CD4-positive, alpha-beta T cell treated with Interleukin-12 subunit alpha and Interleukin-12 subunit beta, for 1 hour (primary cell): ENCODE measurements around the gene DOK4.

Experiments
- DNase-seq: peaks from one replicate; pipeline ENCODE4 v3.0.0-alpha.2; 2020

DOK4 gene

DNA sequence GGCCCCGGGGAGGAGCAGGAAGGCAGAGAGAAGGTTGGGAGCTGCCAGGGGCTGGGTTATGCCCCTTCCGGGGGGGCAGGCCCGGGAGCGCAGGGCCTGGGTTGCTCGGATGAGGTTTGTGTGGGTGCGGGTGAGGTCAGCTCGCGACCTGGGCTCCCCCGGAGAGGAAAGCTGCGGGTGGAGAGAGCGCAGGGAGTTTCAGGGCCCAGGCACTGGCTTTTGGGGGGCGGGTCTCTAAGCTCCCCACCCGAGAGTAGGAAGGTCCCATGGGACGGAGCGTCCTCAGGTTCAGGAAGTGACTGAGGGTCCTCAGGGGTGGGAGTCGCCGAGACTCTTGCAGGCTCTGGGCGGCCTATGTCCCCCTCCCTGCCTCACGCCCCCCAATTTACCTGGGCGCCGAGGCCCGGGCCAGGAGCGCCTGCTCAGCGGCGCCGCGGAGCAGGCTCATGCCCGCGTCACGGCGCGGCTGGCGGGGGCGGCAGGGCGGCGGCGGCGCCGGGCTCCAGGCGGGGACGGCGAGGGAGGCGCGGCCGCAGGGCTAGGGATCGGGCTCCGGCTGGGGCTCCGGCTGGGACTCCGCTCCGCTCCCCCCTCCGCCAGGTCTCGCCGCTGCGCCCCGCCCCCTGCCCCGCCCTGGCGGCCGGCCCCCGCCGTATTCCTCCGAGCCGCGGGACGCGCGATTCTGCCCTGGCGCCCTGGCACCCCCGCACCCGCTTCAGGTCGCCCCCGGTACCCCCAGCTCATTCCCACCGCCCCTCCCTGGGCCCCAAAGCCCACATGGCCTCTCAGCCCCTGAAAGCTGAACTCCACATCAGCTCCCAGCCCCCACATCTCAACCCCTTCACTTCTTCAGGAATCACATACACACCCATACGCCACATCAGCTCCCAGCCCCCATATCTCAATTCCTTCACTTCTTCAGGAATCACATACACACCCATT is at the start of gene DOK4:
Gene DOK4, minus strand, starts transcription at position 578 of the 942 bp plus-strand sequence. CDS start 6,986 bp downstream, outside the sequence.
- DNase-seq, result peak; percentile 83

DNA sequence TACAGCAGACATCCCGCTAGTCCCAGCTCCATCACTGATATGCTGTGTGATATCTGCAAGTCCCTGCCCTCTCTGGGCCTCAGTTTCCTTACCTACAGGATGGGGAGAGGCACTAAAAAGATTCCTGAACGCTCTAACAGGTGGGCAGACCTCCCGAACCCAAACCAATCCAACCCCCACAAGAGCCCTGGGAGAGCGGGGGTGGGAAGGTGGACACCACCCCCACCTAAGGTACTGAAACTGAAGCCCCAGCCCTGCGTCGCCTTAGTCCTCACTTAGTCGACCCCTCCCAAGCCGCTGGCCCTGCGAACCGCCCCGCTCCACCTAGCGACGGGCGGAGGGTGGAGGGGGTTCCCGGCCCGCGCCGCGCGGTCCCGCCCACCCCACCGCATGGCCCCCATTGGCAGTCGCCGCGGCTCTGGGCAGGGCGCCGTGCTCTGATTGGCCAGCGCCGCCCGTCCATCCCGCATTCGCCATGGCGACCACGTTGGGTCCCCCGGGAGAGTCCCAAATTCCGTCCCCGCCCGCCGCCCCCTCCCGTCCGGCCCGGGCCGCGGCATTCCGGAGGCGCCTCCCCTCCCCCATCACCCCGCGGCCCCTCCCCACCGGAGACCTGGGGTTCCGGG is 49.5 kb upstream of the DOK4 start:
- peak; percentile 97 for DNase-seq

DNA sequence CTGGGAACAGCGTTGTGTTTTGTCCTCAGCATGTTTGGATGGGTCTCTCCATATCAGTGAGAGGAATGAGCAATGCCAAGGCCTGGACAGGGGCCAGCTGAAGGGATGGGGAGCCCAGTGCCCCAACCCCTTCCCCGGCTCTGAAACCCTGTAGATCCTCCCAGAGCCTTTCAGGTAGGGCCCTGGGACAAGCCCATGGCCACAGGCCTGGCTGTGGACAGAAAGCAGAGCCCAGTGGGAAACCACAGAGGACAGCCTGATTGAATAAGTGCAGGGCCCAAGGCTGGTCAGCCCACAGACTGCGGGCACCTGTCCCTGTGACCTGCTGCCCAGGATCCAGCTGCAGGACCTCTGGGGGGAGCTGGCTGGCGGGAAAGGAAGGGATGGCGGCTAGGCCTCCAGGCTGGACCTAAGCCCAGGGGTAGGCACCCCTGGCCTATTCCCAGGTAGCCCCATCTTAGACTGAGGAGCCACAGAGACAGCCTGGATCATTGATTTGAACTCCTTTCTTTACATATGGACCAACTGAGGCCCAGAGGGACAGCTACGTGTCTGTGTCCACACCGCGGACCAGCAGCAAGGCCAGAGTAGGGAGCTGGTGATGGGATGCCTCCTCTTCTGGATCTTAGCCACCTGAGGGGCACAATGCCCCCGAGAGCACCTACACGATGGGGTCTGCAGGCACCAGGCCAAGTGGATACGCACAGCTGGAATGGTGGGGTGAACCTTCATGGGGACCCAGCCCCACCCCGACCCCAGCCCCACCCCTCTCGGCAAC is 48.8 kb upstream of the DOK4 start:
- no peak for DNase-seq

DNA sequence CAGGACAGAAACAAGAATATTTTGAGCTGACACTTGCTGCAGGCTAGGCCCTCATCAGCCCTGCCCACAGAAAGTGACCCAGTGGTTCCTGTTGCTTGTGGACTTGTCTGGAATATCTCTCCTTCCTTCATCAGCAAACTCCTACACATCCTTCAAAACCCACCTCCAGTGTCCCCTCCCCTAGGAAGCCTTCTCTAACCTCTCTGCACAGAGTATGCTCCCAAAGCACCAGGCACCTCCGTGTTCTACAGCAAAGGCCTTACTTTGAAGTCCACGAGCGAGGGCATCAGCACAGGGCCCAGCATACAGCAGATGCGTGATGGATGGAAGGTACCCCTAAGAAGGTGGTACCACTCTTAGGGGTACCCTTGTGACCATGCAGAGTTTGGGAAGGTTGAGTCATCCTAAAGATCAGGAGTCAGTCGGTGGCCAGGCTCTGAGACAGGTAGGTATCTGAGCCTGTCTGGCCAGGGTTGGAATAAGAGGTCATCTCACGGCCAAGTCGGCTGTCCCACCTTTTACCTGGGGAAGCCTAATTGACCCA is 48.1 kb upstream of the DOK4 start:
- DNase-seq, result no peak

DNA sequence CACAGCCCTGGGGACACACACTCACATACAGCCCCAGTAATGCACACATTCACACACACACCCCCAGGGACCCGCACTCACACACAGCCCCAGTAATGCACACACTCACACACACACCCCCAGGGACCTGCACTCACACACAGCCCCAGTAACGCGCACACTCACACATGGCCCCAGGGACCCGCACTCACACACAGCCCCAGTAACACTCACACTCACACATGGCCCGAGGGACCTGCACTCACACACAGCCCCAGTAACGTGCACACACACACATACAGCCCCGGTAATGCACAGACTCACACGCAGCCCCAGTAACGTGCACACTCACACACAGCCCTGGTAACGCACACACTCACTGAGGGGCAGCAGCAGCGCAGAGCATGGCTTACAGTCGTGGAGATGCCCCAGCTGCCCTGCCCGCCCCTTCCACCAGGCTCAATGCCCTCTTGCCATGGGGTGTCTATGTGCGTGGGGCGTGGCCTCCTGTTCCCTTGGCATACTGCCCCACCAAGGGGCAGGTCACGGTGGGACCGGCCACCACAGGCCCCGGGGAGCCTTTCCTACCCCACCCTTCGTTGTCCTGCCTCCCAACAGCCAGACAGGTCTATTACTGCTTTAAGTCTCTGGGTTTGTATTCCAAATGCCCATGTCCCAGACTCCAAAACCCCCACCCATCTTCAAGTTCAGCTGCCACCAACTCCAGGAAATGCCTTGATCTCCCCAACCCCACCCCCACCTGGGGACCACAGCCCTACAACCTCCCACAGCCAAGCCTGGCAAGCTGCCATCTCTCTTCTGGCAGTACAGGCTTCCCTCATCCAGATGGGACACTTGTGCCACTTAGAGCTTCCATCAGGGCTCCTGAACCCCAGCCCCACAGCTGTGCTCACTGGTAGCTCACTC is 47.4 kb upstream of the DOK4 start:
- DNase-seq, result peak; percentile 49

DNA sequence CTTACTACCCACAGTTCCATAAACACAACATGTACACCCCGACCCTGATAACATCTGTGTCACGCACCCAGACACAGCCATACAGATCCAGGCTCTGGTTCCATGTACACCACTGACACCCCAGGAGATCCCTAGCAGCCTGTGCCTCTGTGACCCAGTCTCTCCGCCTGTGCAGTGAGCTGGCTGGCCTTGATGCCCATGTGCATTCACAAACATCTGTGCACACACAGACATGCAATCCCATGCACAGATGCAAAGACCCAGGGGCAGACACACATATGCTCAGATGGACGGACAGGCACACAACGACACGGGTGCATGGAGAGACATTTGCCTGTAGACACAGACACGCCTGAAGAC is 46.0 kb upstream of the DOK4 start:
- DNase-seq, result no peak

DNA sequence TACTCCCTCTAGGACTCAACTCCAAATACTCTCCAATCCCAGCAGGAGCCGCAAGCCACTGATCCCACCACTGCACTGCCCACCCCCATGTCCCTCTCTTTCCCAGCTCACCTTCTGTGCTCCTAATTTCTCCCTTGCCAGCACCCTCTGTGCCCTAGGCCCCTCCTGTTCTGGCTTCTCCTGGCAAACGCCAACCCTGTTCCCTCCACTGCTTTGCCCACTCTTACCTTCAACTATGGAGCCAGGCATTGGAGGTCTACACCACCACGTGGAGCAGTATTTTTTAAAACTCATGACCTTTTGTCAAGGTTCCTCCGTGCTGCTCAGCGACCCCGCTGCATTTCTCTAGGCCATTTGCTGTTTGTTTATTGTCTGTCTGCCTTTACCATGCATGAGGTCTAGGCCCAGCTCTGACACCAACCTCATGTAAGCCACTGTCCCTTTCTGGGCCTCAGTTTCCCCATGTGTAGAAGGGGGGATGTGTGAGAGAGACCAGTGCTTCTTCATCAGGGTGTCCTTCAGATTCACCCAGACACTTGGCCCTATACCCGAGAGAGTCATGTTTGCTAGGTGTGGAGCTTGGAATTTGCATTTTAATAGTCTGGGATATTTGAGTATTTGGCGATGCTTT is 45.5 kb upstream of the DOK4 start:
- DNase-seq, result no peak

DNA sequence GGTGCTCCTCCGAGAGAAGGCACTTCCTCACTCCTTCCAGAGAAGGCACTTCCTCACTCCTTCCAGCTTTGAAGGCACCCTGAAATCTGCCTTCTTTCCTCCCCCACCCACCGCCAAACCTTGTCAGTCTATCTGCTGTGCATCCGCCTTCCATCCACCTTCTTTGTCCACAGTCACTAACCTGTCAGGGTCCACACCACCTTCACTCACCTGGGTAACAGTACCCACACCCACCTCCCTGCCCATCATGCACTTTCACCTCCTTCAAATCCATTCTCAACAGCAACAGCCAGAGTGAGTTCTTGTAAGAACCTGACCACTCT is 44.9 kb upstream of the DOK4 start:
- DNase-seq, result no peak

DNA sequence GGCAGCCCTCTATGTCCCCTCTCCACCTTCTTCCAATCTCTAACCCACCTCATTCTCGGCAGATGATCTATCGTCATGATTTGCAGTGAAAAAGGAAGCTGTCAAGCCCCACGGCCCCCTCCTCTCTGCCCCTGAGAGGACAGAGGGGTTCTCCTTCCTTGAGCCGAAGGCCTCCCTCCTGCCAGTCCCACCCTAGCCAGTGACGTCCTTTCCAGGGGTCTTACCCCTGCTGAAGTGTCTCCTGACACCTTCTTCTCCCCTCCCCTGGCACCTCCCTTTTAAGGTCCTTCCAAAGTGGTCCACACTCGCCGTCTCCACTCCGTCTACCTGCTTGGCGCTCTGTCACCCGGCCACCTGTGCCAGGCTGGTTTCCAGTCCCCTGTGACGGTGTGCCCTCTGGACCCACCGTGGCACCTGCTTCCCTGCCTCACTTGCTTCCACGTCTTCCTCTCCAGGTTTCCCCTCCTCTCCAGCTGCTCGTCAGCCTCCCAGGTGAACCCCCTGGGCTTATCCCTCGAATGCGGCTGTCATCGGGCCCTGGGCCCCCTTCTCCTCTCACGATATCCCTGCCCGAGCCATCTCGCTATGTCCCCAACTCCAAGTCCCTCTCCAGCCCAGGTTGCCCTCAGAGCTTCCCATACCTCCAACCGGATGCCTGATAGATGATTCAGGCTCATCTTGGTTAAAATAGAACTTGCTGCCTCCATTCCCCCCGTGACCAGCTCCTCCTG is 44.4 kb upstream of the DOK4 start:
- no peak for DNase-seq

DNA sequence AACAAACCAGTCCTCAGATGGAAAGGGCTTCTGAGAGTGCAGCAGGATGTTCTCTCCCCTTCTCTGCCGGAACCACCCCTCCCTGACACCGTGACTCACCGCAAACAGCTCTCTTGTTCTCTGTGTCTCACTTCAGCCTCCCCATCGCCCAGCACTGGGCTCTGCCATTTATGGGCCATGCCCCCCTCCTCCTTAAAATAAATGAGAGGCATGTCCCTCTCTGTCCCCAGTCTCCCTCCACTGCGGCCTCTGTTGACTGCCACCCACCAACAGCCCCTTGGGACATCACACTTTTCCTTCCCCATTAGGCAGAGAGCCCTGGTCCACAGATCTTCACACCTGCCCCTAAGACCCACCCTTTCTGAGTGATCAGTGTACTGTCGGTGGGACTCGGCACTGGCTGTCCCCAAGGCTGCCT is 43.8 kb upstream of the DOK4 start:
- peak; percentile 81 for DNase-seq

DNA sequence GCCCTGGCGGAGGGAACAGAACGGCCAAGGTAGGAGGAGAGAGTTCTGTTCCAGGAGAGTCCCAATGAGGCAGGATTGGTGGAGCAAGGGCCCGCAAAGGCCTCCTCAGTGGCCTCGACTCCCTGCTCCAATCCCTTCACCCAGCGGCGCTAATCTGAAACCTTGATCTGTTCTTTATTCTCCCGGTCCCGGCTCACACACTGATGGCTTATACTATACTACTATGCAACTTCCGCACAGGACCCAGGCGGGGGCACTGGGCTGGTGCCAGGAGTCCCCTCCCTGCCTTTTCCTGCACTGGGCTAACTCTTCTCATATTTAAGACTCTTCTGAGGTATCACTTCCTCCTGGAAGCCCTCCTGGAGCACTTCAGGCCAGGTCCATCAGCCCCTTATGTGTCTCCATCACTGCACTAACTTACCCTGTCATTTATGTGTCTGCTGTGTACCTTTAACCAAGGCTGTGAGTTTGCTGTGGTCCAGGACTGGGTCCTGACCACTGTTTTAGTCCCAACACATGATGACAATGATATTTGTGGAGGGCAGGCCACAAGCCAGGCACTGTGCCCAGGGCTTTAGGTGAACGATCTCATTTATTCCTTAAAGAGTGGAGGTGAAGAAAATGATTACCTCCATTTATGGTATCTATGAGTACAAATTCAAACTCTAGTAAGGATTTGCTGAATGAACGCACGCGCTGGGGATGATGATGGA is 43.3 kb upstream of the DOK4 start:
- DNase-seq, result no peak

DNA sequence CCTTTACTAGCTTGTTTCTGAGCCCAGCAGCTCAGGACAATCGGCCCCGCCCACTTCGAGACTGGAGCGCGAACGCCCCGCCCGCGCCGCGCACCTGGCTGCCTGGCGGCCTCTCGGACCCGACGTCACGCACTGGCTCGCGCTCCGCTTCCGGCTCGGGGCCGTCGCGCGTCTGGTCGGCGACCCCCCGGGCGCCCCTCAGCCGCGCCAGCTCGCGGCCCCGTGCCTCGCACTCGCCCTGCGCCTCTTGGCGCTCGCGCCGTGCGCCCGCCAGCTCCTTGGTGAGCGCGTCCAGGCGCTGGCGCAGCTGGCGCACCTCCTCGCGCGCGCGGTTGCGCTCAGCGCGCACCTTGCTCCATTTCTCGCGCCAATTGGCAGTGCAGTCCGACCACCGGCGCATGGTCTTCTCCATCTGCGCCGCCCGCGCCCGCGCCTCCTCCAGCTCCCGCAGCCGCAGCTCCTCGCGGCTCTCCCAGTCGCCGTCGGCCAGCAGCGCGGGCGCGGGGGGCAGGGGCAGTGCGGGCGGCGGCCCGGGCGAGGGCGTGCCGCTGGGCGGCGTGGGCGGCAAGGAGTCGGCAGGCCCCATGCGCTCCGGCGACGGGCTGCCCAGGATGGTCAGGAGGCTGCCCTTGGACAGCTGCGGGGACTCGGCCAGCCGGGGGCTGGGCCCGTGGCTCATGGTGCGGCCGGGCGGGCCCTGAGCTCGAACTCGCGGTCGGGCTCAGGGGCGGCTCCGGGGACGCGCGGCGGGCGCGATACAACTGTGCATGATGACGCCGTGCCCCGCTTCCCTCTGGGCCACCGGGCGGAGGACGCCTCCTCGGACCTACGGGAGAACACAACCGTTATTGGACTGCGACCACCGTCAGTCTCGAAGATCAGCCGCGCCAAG is 42.5 kb upstream of the DOK4 start:
- no peak for DNase-seq

DNA sequence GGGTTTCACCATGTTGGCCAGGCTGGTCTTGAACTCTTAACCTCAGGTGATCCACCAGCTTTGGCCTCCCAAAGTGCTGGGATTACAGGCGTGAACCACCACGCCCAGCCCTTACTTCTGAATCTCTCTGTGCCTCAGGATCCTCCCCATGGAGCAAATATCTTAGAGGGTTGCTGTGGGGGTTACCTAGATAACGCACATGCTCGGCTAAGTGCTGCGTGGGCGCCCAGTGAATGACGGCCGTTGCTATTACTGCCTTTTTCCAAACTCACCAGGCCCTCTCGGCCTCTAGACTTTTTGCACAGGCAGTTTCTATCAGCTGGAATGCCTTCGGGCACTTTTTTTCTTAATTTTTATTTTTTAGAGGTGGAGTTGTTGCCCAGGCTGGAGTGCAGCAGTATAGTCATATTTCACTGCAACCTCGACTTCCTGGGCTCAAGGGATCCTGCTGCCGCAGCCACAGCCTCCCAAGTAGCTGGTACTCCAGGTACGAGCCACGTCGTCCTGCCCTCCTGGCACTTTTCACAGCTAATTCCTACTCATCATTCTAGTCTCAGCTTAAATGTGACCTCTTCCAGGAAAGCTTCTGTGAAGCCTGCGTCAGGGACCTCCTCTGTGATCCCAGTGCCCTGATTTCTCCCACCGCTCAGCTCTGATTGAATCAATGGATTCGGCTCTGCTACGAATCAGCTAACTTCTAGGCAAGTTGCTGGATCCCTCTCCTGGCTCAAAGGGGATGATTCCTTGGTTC is 41.5 kb upstream of the DOK4 start:
- DNase-seq, result no peak

DNA sequence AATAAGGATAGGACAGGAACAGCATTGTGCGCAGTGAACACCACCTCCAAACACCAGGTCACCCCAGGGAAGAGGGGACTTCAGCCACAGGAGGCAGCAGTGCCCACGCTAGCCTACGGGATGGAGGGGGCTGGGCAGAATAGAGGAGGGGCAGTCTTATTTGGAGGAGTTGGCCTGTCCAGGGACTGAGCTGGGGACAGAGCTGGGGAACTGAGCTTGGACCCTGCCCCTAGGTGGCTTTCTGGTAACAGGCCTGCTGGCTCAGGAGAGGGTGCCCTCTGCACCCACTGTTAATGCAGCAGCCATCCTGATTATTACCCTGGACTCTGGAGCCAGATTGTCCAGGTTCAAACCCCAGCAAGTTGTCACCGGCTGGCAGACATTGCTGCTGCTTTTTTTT is 40.7 kb upstream of the DOK4 start:
- DNase-seq, result no peak

DNA sequence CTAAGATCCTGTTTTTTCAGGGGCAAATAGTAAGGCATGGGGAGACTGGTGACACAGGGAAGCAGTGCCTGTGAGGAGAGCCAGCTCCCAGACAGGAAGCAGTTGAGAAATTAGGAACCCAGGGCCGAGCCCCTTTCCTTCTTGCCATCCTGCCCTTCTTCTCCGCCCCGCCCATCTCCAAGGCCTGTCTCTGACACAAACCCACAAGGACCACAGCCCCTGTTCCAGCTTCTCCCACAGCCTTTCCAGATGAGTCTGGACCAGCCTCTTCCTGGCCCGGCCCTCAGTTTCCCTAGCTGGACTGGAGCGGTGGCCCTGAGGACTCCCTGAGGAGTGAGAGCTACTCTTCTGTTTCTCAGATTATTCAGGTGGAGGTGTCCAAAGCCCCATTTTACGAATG is 40.2 kb upstream of the DOK4 start:
- DNase-seq, result no peak

DNA sequence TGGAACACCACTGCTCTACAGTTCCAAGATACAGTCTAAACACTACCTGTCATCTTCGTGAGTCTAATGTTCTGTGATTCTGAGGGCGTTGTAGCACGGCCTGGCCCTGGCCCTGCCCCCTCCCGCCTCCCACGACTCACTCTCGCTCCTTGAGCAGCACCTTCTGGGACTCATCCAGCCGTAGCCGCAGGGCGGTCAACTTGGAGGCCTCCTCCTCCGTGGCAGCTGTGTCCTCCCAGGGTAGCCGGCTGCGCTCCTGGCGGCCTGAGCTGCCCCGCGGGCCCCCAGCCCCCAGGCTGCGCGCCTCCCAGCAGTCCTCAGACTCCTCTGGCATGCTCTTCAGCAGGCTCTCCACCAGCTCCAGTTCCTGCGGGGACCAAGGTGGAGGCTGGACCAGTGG is 39.5 kb upstream of the DOK4 start:
- no peak for DNase-seq

DNA sequence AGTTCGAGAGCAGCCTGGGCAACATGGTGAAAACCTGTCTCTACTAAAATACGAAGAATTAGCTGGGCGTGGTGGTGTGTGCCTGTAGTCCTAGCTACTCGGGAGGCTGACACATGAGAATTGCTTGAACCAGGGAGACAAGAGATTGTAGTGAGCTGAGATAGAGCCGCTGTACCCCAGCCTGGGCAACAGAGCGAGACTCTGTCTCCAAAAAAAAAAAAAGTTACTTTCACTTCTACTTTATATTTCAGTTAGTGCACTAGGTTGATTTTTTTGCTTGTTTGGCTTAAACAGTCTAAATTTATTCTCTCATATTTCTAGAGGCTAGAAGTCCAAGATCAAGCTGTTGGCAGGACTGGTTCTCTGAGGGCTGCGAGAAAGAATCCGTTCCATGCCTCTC is 36.7 kb upstream of the DOK4 start:
- no peak for DNase-seq

DNA sequence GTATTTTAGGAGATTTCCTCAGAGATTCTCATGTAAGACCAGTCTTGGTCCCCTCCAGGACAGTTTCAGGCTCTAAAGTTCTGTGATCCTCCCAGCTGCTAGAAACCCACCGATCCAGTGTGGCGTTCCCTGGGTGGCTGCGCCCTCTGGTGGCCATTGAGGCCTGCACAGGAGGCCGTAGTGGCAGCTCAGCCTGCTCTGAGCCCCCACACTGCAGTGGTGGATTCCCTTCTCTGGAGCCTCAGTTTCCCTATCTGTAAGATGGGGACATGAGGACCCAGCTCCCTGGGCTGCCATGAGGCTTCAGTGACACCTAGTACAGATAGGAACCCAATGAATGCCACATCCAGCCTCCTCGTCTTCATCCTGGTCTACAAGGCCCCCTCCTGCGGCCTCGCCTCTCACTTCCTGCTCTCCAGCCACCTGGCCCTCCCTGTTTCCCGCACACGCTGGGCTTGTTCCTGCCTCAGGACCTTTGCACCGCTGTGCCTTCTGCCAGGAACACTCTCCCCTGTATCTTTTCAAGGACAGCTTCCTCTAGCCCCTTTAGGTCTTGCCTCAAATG is 33.6 kb upstream of the DOK4 start:
- peak; percentile 82 for DNase-seq
